A549 treated with ZK216348 at 1 μM for 4 hours (cell line): ENCODE results near the gene RFX4. TPM values are rescaled to one million over a fixed set of nuclear protein-coding genes. Genes with fewer than 3 reads are reported as not detected.

Source experiments
- total RNA-seq: library from RNA; stranded (reverse); fragments of 200-300 nt; extraction: Qiagen RNA extraction; gene quantifications from 5 replicates; pipeline ENCODE4 v1.2.3, GENCODE V29; 2022; ENCODE audit warnings: low read depth

The RFX4 gene
- total RNA-seq, result not detected in 5 replicates

DNA sequence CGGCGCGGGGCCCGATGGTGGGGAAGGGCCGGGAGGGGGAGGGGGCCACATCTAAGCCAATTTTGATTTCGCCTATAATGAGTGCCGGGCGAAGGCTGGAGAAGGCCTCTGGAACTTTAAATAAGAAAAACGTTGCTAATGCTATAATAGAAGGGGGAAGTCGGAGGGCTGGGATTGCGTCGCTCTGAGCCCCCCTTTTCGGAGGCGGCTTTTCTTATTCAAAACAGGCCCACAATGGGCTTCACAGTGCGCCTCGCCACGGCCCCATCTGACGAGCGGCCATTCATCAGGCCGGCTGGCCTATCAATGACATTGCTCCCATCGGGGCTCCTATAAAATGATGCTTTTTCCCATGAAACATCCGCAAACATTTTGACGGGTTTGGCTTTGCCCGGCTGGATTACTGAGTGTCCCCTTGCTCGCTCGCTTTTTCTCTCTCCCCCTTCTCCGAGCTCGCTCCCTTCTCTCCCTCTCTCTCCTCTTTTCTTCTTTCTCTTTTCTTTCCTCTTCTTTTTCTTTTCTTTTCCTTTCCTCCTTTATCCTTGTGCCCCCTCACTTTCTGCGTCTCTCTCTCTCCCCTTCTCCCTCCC lies at the start of gene RFX4:
RFX4 (plus strand) TSS at position 364 of the 590 bp plus-strand sequence. CDS start 317 bp downstream, outside the sequence.

DNA sequence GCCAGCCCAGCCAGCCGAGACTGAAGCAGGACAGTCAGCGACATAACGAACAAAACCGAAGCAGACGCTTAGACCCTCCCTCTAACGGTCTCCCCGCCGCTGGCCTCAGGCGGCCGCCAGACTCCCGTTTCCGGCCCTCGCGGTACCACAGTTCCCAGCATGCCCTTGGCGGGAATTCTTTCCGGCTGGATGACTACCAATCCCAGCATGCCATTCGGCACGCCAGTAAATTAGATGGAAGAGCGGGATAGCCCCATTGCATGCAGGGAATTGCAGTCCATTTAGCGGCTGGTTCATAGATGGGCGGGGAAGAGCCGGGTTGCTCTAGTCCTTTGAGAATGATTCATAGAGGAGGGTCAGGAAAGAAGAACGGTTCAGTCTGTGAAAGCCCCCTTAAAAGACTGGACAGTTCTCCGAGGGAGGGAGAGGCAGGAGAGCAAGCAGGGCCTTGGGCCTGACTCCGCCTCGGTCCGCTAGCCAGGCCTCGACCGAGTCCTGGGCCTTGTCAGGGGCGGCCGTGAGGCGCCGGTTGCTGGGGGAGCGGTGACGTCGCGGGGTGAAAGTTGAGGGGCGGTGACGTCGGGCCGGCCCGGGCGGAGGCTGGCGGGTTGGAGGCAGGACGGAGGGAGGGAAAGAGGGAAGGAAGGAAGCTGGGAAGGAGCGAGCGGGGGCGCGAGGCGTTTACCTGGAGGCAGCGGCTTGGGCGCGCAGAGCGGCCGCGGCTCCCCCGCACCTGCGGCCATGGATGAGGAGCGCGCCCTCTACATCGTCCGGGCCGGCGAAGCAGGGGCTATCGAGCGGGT lies 191.4 kb downstream of the RFX4 start, which contains the start of gene RIC8B:
RIC8B (plus strand) TSS at position 678 of the 803 bp plus-strand sequence; CDS start at position 742, 64 bp downstream.

Other genes with a start within 250 kb of the RFX4 start
- gene POLR3B, start 225.3 kb upstream of the RFX4 start, total RNA-seq, result 4.7 to 6.8 TPM (median 5.6 TPM) in 5 replicates
- gene RIC8B, start 191.7 kb downstream of the RFX4 start, total RNA-seq, result 8.1 to 10.3 TPM (median 9.7 TPM) in 5 replicates